Thyroid gland (tissue), 4 donors: ENCODE measurements around the gene FAM53A. TPM values are rescaled to one million over a fixed set of nuclear protein-coding genes. Genes with fewer than 3 reads are reported as not detected.

Experiments
- DNase-seq, 2 donors: peaks; one replicate each; pipeline ENCODE4 v3.0.0-alpha.2; 2019
- H3K27ac ChIP-seq, 3 donors: fragments of 200-600 bp; sonication (generic); 1 replicate in 2 of 3; 2 replicates in 1 of 3; pipeline ENCODE4 v1.5.1; 2016 to 2019; ENCODE audit warnings: mild to moderate bottlenecking in 1 of 3, moderate library complexity in 1 of 3
- H3K27me3 ChIP-seq: fragments of 200-600 bp; sonication (generic); one replicate; pipeline ENCODE4 v1.5.1; 2019
- H3K36me3 ChIP-seq, 2 donors: fragments of 200-600 bp; sonication (generic); one replicate each; pipeline ENCODE4 v1.5.1; 2016 to 2019
- H3K4me1 ChIP-seq, 2 donors: fragments of 200-600 bp; sonication (generic); one replicate each; pipeline ENCODE4 v1.5.1; 2017 to 2019
- H3K4me3 ChIP-seq, 3 donors: fragments of 200-600 bp; sonication (generic); replicated peaks in 1 of 3; 1 replicate in 2 of 3; 2 replicates in 1 of 3; pipeline ENCODE4 v1.5.1; 2016; ENCODE audit warnings: mild to moderate bottlenecking in 1 of 3
- H3K9me3 ChIP-seq: fragments of 200-600 bp; sonication (generic); one replicate; pipeline ENCODE4 v1.5.1; 2017
- POLR2A ChIP-seq, 2 donors: fragments of 450-650 bp; IDR thresholded peaks; one replicate each; pipeline ENCODE4 v1.6.1; 2017; ENCODE audit warnings: antibody characterized with exemption in 2 of 2, mild to moderate bottlenecking in 2 of 2, moderate library complexity in 1 of 2
- WGBS, 2 donors: methylation state at CpG; one replicate each; pipeline ENCODE4 v1.1.5; 2017; 5-methylcytosine and 5-hydroxymethylcytosine counted together
- intact Hi-C: fragments of 100-400 bp; cut with DNase I; formaldehyde crosslinking; loops from one replicate; pipeline ENCODE4 v1.15.1; 2023
- total RNA-seq, 4 donors: library from RNA; depleted of rRNA; stranded (reverse); fragments of >200 nt; gene quantifications; one replicate each; pipeline ENCODE4 v1.2.3, GENCODE V29; 2016
- TF ChIP-seq, protein P1 (sequence below), 6 experiments: fragments of 200-600 bp in 3 of 6; fragments of 450-650 bp in 3 of 6; sonication (generic) in 3 of 6; IDR thresholded peaks; one replicate each; pipeline ENCODE4 v1.5.1; 2016 to 2019; ENCODE audit warnings: antibody characterized with exemption in 6 of 6, mild to moderate bottlenecking in 2 of 6, inconsistent platforms in 1 of 6, moderate library complexity in 1 of 6

Gene FAM53A
- total RNA-seq, 4 donors from 2014 or later = 17.5 to 34.9 (median 21.7) TPM

DNA sequence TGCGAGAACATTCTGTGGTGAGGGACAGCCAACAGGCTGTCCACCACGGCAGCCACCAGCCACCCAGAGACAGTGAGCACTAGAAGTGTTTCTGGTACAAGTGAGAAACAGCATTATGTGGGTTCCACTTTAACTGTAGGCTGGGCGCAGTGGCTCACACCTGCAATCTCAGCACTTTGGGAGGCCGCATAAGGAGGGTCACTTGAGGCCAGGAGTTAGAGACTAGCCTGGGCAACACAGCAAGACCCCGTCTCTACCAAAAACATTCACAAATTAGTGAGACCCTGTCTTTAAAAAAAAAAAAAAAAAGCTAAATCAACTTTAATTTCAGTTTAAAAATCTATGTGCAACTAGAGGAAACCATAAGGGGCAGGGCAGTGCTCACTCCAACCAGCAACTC lies 20.6 kb downstream of the FAM53A start:
- 90 to 96% methylated on average over 5 of the region's 5 CpGs for WGBS, 2 donors
- Histone ChIP-seq H3K27ac (no peak overlapping the region), H3K27me3 (no peaks in the 10 kb centered on the region), H3K4me3 (no peak overlapping the region), H3K4me1 (no peaks in the 10 kb centered on the region), H3K36me3 (no peaks in the 10 kb centered on the region), H3K9me3 (no peaks in the 10 kb centered on the region)
- no peak for DNase-seq
- TF ChIP-seq POLR2A (IDR thresholded peaks at IDR 0.05) = no peak
- TF ChIP-seq, protein P1, sequence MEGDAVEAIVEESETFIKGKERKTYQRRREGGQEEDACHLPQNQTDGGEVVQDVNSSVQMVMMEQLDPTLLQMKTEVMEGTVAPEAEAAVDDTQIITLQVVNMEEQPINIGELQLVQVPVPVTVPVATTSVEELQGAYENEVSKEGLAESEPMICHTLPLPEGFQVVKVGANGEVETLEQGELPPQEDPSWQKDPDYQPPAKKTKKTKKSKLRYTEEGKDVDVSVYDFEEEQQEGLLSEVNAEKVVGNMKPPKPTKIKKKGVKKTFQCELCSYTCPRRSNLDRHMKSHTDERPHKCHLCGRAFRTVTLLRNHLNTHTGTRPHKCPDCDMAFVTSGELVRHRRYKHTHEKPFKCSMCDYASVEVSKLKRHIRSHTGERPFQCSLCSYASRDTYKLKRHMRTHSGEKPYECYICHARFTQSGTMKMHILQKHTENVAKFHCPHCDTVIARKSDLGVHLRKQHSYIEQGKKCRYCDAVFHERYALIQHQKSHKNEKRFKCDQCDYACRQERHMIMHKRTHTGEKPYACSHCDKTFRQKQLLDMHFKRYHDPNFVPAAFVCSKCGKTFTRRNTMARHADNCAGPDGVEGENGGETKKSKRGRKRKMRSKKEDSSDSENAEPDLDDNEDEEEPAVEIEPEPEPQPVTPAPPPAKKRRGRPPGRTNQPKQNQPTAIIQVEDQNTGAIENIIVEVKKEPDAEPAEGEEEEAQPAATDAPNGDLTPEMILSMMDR (IDR thresholded peaks at IDR 0.05) = no peak
- intact Hi-C loops = no loop called here

DNA sequence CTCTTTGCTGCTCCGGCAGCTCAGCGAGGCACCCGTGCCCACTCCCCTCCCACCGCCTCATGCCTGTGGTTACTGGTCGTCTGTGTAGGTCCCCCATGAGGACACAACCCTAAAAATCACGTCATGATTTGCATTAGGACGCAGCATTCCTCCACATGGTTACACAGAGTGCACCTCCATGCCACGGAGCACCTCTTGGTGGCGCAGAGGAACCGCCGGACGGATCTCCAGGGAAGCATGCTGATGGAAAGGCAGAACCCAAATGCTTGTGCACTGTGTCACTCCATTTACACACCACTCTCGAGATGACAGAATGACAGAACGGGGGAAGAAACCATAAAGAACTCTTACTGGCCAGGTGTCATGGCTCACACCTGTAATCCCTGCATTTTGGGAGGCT lies 22.4 kb downstream of the FAM53A start:
- H3K4me3 ChIP-seq = no peak overlapping the region
- no peaks in the 10 kb centered on the region for H3K4me1 ChIP-seq
- TF ChIP-seq, protein P1 (IDR thresholded peaks at IDR 0.05) = no peak
- TF ChIP-seq POLR2A (IDR thresholded peaks at IDR 0.05) = no peak
- no peak for DNase-seq
- WGBS, 2 donors = 92 to 94% methylated on average over 14 of the region's 14 CpGs
- no peaks in the 10 kb centered on the region for H3K9me3 ChIP-seq
- no peaks in the 10 kb centered on the region for H3K27me3 ChIP-seq
- H3K36me3 ChIP-seq = no peaks in the 10 kb centered on the region
- intact Hi-C loops = no loop called here
- no peak overlapping the region for H3K27ac ChIP-seq

DNA sequence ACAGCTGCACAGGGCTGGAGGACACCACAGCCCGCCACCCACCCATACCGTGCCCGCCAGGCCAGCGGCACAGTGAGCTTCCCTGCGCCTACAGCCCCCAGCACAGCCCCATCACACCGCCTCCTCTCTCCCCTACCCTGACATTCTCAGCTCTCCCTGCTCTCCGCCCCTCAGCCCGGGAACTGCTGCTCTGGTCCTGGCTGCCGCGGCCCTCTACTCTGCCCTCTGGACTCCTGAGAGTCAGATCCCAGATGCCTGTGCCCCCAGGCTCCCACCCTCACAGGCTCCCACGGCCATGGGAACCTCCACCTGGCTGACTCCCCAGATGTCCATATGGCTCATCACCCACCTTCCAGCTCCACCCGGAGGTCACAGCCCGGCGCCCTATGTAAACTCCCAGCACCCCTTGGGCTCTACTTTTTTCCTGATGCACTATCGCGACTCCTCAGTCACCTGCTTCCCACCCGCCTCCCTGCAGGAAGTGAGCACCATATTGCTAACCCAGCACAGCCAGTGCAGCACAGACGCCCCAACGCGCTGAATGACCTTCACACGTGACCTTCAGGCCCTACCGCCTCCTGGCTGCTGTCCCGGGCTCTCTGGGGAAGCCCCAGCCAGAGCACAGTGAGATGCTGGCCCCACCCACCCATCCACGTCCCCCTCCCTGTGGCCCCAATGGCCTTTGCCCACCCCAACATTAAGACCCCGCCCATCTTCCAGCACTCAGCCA lies 23.0 kb downstream of the FAM53A start:
- no peak overlapping the region for H3K4me3 ChIP-seq
- no peaks in the 10 kb centered on the region for H3K36me3 ChIP-seq
- DNase-seq = no peak
- H3K27me3 ChIP-seq = no peaks in the 10 kb centered on the region
- no peak for TF ChIP-seq POLR2A (IDR thresholded peaks at IDR 0.05)
- TF ChIP-seq, protein P1 (IDR thresholded peaks at IDR 0.05) = no peak
- no peaks in the 10 kb centered on the region for H3K9me3 ChIP-seq
- no peak overlapping the region for H3K27ac ChIP-seq
- intact Hi-C loops = no loop called here
- H3K4me1 ChIP-seq = no peaks in the 10 kb centered on the region
- 79 to 90% methylated on average over 25 of the region's 25 CpGs for WGBS, 2 donors

DNA sequence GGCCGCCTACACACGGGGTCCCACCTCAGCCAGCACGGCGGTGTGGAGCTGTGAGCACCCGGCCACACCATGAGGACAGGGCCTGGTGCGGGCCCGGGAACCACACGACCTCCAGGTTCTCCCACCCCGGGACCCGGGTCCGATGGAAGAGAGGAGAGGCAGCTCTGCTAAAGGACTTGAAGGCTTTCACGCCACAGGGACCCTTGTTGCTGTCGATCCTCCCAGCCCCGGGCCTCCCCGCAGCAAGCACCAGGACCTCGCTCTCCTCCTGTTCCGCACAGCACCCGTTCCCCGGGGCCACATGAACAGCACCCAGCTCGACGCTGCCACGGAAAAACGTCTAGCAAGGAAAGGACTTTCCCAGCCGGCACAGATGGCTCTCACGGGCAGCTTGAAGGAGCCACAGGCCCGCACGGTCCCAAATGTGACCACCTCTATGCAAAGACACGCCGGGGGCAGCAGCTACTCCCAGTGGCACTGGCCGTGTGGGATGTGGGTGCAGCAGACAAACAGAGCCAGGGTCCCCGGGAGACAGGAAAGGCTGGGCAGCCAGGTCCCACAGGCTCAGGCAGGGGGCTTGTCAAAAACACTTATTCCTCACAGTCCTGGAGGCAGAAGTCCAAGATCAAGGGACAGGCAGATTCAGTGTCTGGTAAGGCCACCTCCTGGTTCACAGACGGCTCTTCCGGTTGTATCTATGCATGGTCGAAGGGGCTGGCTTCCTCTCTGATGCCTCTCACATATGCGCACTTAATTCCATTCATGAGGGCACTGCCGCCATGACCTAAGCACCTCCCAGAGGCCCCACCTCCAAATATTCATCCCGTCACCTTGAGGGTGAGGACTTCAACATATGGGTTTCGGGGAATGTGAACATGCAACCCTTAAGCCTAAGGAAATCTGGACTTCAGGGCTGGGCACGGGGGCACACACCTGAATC lies 24.7 kb downstream of the FAM53A start:
- Histone ChIP-seq H3K36me3 (no peaks in the 10 kb centered on the region), H3K27ac (no peak overlapping the region), H3K4me3 (no peak overlapping the region), H3K9me3 (no peaks in the 10 kb centered on the region), H3K4me1 (no peaks in the 10 kb centered on the region), H3K27me3 (no peaks in the 10 kb centered on the region)
- TF ChIP-seq, protein P1 (IDR thresholded peaks at IDR 0.05) = no peak
- no peak for TF ChIP-seq POLR2A (IDR thresholded peaks at IDR 0.05)
- DNase-seq = no peak
- intact Hi-C loops = no loop called here
- 94 to 95% methylated on average over 35 to 39 of the region's 39 CpGs for WGBS, 2 donors

DNA sequence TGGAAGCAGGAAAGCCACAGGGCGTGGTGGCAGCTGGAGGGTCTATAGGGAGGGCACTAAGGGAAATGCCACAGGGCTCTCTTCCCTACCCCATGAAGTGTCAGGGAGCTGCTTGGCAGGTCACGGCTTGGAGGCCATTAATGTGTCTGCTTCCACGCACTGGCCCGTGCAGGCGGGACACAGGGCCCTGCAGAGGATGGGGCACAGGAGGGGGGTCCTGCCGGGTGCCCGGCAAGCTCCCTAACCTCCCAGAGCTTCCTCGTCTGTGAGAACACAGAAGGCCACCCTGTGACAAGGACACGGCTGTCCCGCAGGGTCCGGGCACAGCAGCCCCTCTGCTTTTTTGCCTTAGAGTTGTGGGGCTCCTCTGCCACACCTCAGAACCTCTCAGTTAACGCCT lies 25.5 kb downstream of the FAM53A start:
- H3K4me3 ChIP-seq = no peak overlapping the region
- TF ChIP-seq POLR2A (IDR thresholded peaks at IDR 0.05) = no peak
- TF ChIP-seq, protein P1 (IDR thresholded peaks at IDR 0.05) = no peak

More for the DNA sequence above, 25.5 kb downstream of the FAM53A start:
- H3K36me3 ChIP-seq = no peaks in the 10 kb centered on the region
- H3K27me3 ChIP-seq = no peaks in the 10 kb centered on the region
- WGBS, 2 donors = 84 to 94% methylated on average over 11 to 12 of the region's 12 CpGs
- H3K9me3 ChIP-seq = no peaks in the 10 kb centered on the region
- intact Hi-C loops = no loop called here
- no peak overlapping the region for H3K27ac ChIP-seq
- DNase-seq = no peak
- no peaks in the 10 kb centered on the region for H3K4me1 ChIP-seq
